ENCODE data around the gene PPIE.

- no peak for TF ChIP-seq CTCF (IDR thresholded peaks at IDR 0.05; ENCODE audit: low read length)
- no peak for TF ChIP-seq EZH2phosphoT487 (IDR thresholded peaks at IDR 0.05; ENCODE audit: low read length)
- TF ChIP-seq EZH2 (optimal IDR thresholded peaks at IDR 0.05; ENCODE audit: low read depth, low read length), result no peak
Observed at GRCh38 chr1:39701049-39701439, 37.6 kb upstream of the PPIE start.

Measured in MM.1S (cell line).